HG03045 (cell line): ENCODE data around the gene RPS8.
"Not testable (repeated sequence)": the region's sequence is repeated elsewhere in the genome, so short reads cannot be mapped to it uniquely, and the experiment has no call there.

Source experiments
- ATAC-seq: cut with Tn5 transposase; IDR thresholded peaks from one replicate; pipeline ENCODE4 v1.9.1; 2021; ENCODE audit warnings: mild to moderate bottlenecking, moderate library complexity; ENCODE audit not compliant: unreplicated experiment

Gene RPS8

GRCh38 chr1:44802306-44803061 is 27.1 kb downstream of the RPS8 start:
- ATAC-seq: no peak

- no peak for ATAC-seq
Measured at GRCh38 chr1:44803062-44803311, 27.6 kb downstream of the RPS8 start.

DNA sequence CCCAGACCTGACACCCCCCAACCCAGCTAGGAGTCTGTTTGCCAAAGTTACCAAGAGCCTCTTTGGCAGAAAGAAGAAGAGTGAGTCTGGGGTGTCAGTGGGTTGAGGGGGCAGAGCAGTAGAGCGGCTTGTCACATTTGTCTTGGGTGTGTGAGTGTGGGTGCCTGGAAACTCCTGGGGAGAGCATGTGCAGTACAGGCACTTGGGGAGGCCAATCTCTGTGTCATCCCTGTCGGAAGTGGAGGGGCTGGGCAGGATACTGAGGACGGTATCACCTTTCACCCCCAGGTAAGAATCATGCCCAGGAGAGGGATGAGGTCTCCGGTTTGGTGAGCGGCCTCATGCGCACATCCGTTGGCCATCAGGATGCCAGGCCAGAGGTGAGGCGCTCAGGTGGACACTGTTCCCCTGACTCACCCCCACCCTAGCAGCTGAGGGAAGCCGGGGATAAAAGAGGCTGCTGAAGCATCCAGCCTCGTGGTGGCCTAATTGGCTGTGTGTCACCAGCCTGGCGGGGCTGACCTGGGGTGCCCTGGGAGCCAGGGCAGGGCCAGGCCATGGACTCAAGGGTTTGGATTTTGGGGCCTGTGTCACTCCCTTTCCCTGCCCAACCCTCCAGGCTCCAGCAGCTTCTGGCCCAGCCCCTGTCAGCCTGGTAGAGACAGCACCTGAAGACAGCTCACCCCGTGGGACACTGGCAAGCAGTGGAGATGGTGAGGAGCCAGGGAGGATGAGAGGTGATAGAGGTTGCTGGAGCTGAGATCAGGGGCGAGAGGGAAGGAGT is 28.2 kb downstream of the RPS8 start:
- ATAC-seq: no peak

- ATAC-seq: no peak
Measured at GRCh38 chr1:44805311-44806024, 30.1 kb downstream of the RPS8 start.

DNA sequence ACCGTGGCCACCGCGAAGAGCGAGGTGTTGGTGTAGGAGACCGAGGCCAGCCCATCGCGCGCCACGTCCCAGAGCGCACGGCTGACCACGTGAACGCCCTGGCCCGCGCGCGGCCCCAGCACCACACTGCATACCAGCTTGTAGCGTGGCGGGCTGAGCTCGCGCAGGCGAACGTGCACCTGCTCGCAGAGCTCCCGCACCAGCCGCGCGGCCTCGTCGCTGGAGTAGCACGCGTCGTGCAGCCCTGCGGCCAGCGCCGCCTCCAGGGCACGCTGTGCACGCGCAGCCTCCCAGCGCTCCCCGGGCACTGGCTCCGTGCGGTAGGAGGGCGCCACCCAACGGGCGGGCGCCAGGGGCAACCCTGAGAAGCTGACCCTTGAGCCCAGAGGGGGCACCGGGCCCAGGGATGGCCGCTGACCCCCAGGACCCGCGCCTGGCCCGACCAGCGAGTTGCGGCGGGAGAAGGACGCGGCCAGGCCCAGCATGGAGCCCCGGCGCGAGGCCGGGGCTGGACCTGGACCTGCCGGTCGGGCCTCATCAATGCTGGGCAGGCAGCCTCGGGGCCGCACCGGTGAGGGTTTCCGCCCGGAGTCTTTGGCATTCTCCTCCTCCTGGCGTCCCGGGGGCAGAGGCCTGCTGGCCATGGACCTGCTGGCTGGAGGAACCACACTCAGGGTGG is 30.8 kb downstream of the RPS8 start:
- ATAC-seq: no peak

GRCh38 chr1:44806704-44807363 is 31.5 kb downstream of the RPS8 start, which contains the start of gene DYNLT4:
DYNLT4 (minus strand) TSS chr1:44807351; CDS start chr1:44806668, 683 bp downstream.
- ATAC-seq: no peak

DNA sequence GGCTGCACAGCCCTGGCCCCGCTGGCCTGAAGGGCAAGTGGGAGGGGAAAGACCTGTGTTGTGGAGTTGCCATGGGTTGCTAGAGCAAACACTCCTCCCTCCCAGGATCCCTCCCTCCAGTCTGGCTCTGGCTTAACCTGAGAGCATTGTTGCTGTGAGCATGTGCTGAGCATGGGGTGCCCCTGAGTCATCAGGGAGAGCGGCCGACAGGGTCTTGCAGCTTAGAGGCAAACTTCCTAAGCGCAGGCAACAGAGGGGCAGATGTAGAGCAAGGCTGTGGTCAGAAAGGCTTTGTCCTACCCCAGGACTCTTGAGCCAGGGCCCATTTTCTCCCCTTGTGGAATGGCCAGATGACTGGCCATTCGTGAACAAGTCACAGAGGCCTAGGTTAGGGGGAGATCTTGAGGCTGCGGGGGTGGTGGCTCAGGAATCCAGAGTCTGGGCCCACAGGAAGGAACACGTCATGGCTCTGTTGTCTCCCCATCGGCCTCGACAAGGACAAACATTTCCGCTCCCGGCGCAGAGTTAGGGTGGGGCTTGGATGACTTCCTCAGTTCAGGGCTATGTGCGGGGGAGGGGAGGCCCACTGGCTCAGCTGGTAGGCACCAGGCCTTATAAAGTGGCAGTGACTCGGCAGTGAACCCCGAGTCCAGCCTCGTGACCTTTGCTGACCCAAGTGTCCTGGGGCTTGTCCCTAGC is 32.2 kb downstream of the RPS8 start:
- ATAC-seq: peak; percentile 36

- peak; percentile 33 for ATAC-seq
Measured at GRCh38 chr1:44808063-44808937, 33.0 kb downstream of the RPS8 start, which contains the start of gene BTBD19. BTBD19 (plus strand) TSS chr1:44808523; CDS start chr1:44808821, 298 bp downstream.

DNA sequence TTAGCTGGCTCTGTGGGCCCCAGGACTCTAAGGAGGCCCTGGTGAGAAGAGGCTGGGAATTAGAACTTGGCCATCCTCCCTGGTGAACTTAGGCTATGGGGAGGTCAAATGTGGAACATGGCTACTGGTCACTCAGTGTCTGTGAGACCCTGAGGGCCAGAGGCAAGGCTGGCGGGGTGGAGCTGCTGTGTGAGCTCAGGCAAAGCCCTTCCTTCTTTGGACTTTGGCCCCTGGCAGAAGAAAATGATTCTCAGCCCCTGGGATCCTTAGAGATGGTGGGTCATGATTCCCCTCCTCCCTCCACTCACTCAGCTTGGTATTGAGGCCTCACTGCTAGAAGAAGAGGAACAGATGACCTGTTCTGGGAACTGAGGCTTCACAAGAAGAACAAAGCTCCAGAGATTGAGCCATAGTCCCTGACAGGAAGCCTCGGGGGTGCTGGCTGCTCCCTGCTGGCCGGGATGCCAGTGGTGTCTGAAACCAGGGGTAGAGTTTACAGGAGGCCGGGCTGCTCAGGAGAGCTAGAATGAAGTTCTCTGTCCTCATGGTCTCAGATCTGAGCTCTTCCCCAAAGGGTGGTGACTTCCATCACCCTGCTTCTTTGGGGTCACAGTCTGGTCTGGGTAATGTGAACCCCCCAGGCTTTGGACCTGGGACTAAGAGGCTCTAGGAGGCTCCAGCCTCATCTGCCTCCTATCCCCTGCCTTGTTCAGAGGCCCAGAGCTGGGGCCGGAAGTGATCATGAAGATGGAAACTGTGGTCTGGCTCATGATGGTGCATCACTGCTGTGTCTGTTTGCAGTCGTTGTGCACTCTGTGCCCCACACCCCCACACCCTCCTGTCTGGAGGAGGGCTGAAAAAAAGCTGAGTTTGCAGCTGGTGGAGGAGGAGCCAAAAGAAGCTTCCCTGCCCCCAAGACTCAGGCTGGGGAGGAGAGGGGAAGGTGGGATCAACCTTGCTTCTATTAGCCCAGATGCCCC is 33.9 kb downstream of the RPS8 start:
- ATAC-seq: peak; percentile 30

DNA sequence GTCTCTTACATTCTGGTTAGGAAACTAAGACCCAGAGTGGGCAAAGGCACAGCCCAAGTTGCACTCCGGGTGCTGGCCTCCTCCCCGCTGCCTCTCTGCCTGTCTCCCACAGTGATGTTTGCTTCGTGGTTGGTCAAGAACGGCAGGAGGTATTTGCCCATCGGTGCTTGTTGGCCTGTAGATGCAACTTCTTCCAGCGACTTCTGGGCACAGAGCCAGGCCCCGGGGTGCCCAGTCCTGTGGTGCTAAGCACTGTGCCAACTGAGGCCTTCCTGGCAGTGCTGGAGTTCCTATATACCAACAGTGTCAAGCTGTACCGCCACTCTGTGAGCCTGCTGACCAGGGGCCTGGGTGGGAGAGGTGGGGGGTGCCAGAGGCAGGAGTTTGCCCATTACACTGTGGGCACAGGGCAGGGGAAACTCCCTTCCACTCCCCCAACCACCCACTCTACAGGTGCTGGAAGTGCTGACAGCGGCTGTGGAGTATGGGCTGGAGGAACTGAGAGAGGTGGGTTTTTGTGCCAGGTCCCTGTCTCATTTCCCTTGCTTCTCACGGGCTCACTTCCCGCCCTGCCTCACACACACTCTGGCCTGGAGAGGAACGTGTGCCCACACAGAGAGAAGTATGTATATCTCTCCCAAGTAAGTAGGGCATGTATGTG is 34.9 kb downstream of the RPS8 start:
- no peak for ATAC-seq

GRCh38 chr1:44810762-44811105 is 35.4 kb downstream of the RPS8 start:
- not testable (repeated sequence) for ATAC-seq

DNA sequence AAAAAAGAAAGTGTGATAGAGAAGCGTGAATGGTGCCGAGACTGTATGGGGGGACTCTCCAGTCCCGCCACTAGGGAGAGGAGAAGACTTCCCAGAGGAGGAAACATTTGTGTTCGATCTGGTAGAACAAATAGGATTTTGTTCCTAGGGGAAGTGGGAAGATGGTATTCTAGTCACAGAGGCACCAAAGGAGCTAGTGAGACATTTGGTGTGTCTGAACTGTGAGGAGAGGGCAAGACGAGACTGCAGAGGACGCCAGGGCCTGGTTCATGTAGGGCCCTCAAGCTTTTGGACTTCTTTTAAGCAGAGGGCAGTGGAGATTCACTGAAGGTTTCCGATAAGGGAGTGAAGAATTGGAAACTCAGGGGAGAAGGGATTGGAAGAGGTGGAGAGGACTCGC is 35.9 kb downstream of the RPS8 start:
- no peak for ATAC-seq

DNA sequence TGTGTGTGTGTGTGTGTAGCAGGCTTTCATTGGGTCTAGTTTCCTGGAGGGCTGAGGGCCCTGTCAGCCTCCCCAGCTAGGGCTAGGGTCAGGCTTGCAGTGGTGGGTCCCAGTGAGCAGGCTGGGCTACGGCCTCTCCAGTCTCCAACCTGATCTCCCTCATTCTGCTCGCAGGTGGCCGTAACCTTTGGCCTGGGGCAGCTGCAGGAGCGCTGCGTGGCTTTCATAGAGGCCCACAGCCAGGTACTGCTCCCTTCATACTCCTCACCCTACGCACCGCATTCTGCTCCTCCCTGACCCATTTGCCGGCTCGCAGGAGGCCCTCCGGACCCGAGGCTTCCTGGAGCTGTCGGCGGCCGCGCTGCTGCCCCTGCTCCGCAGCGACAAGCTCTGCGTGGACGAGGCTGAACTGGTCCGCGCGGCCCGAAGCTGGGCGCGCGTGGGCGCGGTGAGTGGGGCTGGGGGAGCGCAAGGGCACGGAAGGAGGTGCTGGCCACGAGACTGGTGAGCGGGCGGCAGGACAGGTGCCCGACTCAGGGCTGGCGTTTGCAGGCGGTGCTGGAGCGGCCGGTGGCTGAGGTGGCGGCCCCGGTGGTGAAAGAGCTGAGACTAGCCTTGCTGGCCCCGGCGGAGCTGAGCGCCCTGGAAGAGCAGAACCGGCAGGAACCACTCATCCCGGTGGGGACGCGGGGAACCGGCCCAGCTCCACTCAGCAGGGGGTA is 37.6 kb downstream of the RPS8 start:
- no peak for ATAC-seq

- not testable (repeated sequence) for ATAC-seq
Measured at GRCh38 chr1:44815926-44816325, 40.6 kb downstream of the RPS8 start.

- no peak for ATAC-seq
Measured at GRCh38 chr1:44817307-44817706, 42.0 kb downstream of the RPS8 start.

GRCh38 chr1:44817771-44818495 is 42.6 kb downstream of the RPS8 start:
- ATAC-seq: no peak
